Vagina (tissue), 2 donors: ENCODE measurements around the gene SPAM1. TPM values are rescaled to one million over a fixed set of nuclear protein-coding genes. Genes with fewer than 3 reads are reported as not detected.

Experiments used
- DNase-seq, 2 donors: peaks; one replicate each; pipeline ENCODE4 v3.0.0-alpha.2; 2017; ENCODE audit errors: extremely low spot score in 2 of 2
- H3K27ac ChIP-seq: fragments of 200-600 bp; sonication (generic); one replicate; pipeline ENCODE4 v1.5.1; 2019
- H3K27me3 ChIP-seq: fragments of 200-600 bp; sonication (generic); one replicate; pipeline ENCODE4 v1.5.1; 2019
- H3K36me3 ChIP-seq, 2 donors: fragments of 200-600 bp; sonication (generic); one replicate each; pipeline ENCODE4 v1.5.1; 2017 to 2019
- H3K4me1 ChIP-seq: fragments of 200-600 bp; sonication (generic); one replicate; pipeline ENCODE4 v1.5.1; 2019
- H3K4me3 ChIP-seq, 2 donors: fragments of 200-600 bp; sonication (generic); 1 replicate in 1 of 2; 2 replicates in 1 of 2; pipeline ENCODE4 v1.5.1; 2016 to 2019
- H3K9me3 ChIP-seq: fragments of 200-600 bp; sonication (generic); one replicate; pipeline ENCODE4 v1.5.1; 2019
- POLR2A ChIP-seq, 2 donors: fragments of 450-650 bp; IDR thresholded peaks; one replicate each; pipeline ENCODE4 v1.6.1; 2017; ENCODE audit warnings: antibody characterized with exemption in 2 of 2, mild to moderate bottlenecking in 2 of 2, moderate library complexity in 2 of 2
- POLR2AphosphoS5 ChIP-seq, 2 donors: sonication (generic); formaldehyde crosslinking; IDR thresholded peaks; one replicate each; pipeline ENCODE4 v1.9.0; 2017; ENCODE audit warnings: antibody characterized with exemption in 2 of 2, mild to moderate bottlenecking in 2 of 2, low read depth in 1 of 2; ENCODE audit not compliant: insufficient read depth in 1 of 2
- intact Hi-C: fragments of 100-400 bp; cut with DNase I; formaldehyde crosslinking; loops from one replicate; pipeline ENCODE4 v1.15.1; 2023
- total RNA-seq: library from RNA; depleted of rRNA; stranded (reverse); fragments of >200 nt; gene quantifications from one replicate; pipeline ENCODE4 v1.2.3, GENCODE V29; 2016
- TF ChIP-seq, protein P1 (sequence below), 3 experiments: fragments of 450-650 bp in 2 of 3; fragments of 200-600 bp in 1 of 3; sonication (generic) in 1 of 3; IDR thresholded peaks; one replicate each; pipeline ENCODE4 v1.5.1; 2017 to 2019; ENCODE audit warnings: antibody characterized with exemption in 3 of 3, mild to moderate bottlenecking in 2 of 3, moderate library complexity in 2 of 3

The SPAM1 gene
- total RNA-seq, 1 donor from 2014 or later = not detected

DNA sequence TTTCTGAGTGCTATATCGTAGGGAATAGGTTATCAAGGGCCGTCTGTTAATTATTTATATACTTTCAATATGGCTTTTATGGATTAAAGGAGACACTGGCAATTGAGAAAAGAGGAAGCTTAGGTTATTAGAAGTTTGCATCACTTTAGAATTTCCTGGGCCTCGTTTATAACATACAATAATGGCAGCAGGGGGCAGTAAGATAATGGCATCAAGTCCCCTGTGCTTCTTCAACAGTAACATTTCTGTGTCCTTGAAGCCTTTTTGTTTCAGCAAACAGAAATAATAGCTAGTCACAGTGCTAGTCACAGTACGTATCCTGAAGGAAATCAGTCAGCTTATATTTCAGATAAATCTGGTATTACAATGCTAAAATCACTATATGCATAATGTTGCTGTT is 41.9 kb downstream of the SPAM1 start:
- intact Hi-C loops = no loop called here
- no peak for DNase-seq
- H3K36me3 ChIP-seq = no peaks in the 10 kb centered on the region
- H3K9me3 ChIP-seq = no peaks in the 10 kb centered on the region
- TF ChIP-seq POLR2AphosphoS5 (IDR thresholded peaks at IDR 0.05; ENCODE audit: insufficient read depth in 1 of 2, low read depth in 1 of 2) (no peak), POLR2A (IDR thresholded peaks at IDR 0.05) (no peak)
- TF ChIP-seq, protein P1, sequence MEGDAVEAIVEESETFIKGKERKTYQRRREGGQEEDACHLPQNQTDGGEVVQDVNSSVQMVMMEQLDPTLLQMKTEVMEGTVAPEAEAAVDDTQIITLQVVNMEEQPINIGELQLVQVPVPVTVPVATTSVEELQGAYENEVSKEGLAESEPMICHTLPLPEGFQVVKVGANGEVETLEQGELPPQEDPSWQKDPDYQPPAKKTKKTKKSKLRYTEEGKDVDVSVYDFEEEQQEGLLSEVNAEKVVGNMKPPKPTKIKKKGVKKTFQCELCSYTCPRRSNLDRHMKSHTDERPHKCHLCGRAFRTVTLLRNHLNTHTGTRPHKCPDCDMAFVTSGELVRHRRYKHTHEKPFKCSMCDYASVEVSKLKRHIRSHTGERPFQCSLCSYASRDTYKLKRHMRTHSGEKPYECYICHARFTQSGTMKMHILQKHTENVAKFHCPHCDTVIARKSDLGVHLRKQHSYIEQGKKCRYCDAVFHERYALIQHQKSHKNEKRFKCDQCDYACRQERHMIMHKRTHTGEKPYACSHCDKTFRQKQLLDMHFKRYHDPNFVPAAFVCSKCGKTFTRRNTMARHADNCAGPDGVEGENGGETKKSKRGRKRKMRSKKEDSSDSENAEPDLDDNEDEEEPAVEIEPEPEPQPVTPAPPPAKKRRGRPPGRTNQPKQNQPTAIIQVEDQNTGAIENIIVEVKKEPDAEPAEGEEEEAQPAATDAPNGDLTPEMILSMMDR (IDR thresholded peaks at IDR 0.05) = no peak
- no peak overlapping the region for H3K4me3 ChIP-seq
- no peaks in the 10 kb centered on the region for H3K4me1 ChIP-seq
- no peak overlapping the region for H3K27ac ChIP-seq
- no peaks in the 10 kb centered on the region for H3K27me3 ChIP-seq

DNA sequence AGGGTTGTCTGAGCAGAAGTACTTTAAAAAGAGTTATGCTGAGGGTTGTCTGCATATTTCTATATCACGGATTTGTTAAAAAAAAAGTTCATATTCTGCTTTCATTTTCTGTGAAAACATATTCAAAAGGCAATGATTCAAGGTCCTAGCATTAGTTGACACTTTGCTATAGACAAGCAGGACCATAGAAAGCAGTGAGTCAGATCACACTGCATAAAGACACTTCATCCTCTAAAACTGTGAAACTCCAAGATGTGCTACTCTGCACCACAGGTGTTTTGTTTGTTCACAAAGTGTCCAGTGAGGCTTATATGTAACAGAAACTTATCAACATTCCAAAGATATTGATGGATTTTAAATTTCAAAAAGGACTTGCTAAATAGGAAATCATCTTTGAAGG is 47.0 kb downstream of the SPAM1 start:
- no peaks in the 10 kb centered on the region for H3K4me1 ChIP-seq
- intact Hi-C loops = no loop called here
- H3K9me3 ChIP-seq = no peaks in the 10 kb centered on the region
- H3K36me3 ChIP-seq = no peaks in the 10 kb centered on the region
- no peak overlapping the region for H3K4me3 ChIP-seq
- no peak for DNase-seq
- H3K27me3 ChIP-seq = no peaks in the 10 kb centered on the region
- no peak for TF ChIP-seq POLR2A (IDR thresholded peaks at IDR 0.05)
- TF ChIP-seq, protein P1 (IDR thresholded peaks at IDR 0.05) = no peak
- no peak for TF ChIP-seq POLR2AphosphoS5 (IDR thresholded peaks at IDR 0.05; ENCODE audit: insufficient read depth in 1 of 2, low read depth in 1 of 2)
- no peak overlapping the region for H3K27ac ChIP-seq

DNA sequence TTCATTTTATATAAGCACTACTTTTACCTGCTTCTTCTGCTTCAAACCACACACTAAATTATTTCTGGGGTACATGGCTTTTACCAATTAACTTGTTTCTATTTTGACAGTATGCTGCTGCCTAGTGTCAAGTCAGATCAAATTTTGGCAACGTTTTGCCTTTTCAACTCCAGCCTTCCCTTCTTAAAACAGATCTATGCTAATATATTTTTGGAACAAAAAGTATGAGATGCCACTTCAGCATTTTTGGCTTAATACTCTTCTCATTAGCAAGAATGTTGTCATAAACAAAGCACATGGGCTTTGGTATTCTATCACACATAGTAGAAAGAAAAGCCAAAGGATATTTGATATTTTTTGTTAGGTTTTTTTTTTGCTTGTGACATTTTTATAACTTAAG is 47.8 kb downstream of the SPAM1 start:
- TF ChIP-seq POLR2AphosphoS5 (IDR thresholded peaks at IDR 0.05; ENCODE audit: insufficient read depth in 1 of 2, low read depth in 1 of 2) = no peak
- TF ChIP-seq, protein P1 (IDR thresholded peaks at IDR 0.05) = no peak
- TF ChIP-seq POLR2A (IDR thresholded peaks at IDR 0.05) = no peak

DNA sequence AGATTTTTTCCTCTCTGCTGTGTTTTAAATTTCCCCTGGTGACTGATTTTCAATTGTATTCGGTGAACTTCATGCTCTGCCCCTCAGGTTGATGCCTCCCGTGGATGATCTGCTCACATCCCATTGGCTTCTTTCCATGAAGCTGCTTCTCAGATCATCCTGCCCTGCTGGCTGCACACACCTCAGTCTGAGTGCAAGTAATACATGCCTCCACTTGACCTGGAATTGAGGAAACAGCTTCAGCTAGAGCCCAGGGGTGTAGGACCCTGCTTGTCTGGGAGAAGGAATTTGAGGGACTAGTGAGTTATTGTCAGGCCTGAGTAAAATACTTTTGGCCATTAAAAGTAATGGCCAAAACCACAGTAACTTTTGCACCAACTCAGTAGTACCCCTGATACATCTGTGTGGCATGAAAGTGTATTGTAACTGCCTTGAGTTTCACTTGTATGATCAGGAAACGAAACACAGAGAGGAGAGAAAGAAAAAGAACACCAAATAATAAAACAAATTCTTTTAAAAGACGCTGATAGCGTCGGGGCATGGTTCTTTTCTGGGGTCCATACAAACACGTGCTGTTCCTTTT is 49.4 kb downstream of the SPAM1 start:
- DNase-seq = no peak
- H3K4me3 ChIP-seq = no peak overlapping the region
- intact Hi-C loops = no loop called here
- no peak for TF ChIP-seq POLR2A (IDR thresholded peaks at IDR 0.05)
- TF ChIP-seq POLR2AphosphoS5 (IDR thresholded peaks at IDR 0.05; ENCODE audit: insufficient read depth in 1 of 2, low read depth in 1 of 2) = no peak
- TF ChIP-seq, protein P1 (IDR thresholded peaks at IDR 0.05) = no peak
- no peaks in the 10 kb centered on the region for H3K9me3 ChIP-seq
- no peaks in the 10 kb centered on the region for H3K4me1 ChIP-seq
- H3K36me3 ChIP-seq = no peaks in the 10 kb centered on the region
- no peak overlapping the region for H3K27ac ChIP-seq
- H3K27me3 ChIP-seq = no peaks in the 10 kb centered on the region

More for the DNA sequence above, 47.8 kb downstream of the SPAM1 start:
- no peaks in the 10 kb centered on the region for H3K9me3 ChIP-seq
- H3K27me3 ChIP-seq = no peaks in the 10 kb centered on the region
- H3K4me1 ChIP-seq = no peaks in the 10 kb centered on the region
- no peaks in the 10 kb centered on the region for H3K36me3 ChIP-seq
- no peak overlapping the region for H3K27ac ChIP-seq
- DNase-seq = no peak
- intact Hi-C loops = no loop called here
- H3K4me3 ChIP-seq = no peak overlapping the region

DNA sequence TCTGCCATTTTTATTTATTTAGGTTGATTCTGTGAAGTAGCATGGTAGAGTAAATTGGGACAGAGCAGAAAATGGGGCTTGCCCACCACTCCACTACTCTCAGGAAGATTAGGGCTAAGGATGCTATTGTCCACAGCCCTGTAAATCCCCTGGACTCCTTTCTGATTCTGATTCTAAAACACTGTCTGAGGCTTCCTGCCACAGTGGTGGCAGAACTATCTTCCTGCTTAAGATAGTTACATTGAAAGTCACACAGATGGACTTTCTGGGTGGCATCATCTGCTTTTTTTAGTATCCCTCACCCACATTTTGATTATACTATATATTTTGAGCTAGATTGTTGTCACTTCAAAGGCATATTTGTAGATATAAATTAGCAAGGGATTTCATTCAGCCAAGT is 50.0 kb downstream of the SPAM1 start:
- Histone ChIP-seq H3K4me3 (no peak overlapping the region), H3K36me3 (no peaks in the 10 kb centered on the region), H3K27ac (no peak overlapping the region), H3K27me3 (no peaks in the 10 kb centered on the region), H3K4me1 (no peaks in the 10 kb centered on the region), H3K9me3 (no peaks in the 10 kb centered on the region)
- no peak for DNase-seq
- intact Hi-C loops = no loop called here
- TF ChIP-seq, protein P1 (IDR thresholded peaks at IDR 0.05) = no peak
- no peak for TF ChIP-seq POLR2AphosphoS5 (IDR thresholded peaks at IDR 0.05; ENCODE audit: insufficient read depth in 1 of 2, low read depth in 1 of 2)
- no peak for TF ChIP-seq POLR2A (IDR thresholded peaks at IDR 0.05)
